BJ (cell line): ENCODE data around the gene OSBPL1A. TPM values are rescaled to one million over a fixed set of nuclear protein-coding genes. Genes with fewer than 3 reads are reported as not detected.

Experiments used
- CTCF ChIA-PET: fragments of 350-600 bp; formaldehyde crosslinking; extraction: SDS; loops from one replicate; lab custom pipeline; 2021; ENCODE audit warnings: antibody characterized with exemption, inconsistent platforms; lab: Yijun Ruan, JAX
- POLR2A ChIA-PET: fragments of 300-600 bp; sonication (Branson Sonifier 250); formaldehyde crosslinking; extraction: SDS; loops from one replicate; lab custom pipeline; 2021; ENCODE audit warnings: antibody characterized with exemption; lab: Charles Lee
- DNase-seq: peaks from one replicate; pipeline ENCODE4 v3.0.0-alpha.2; 2011; ENCODE audit warnings: low read depth
- H3K27me3 ChIP-seq: 2 replicates; pipeline ENCODE4 v1.6.0; 2011; ENCODE audit warnings: low read length; ENCODE audit not compliant: control insufficient read depth, insufficient read depth
- H3K36me3 ChIP-seq: 2 replicates; pipeline ENCODE4 v1.5.1; 2011; ENCODE audit warnings: low read length; ENCODE audit not compliant: control insufficient read depth, insufficient read depth
- H3K4me3 ChIP-seq: 2 replicates; pipeline ENCODE4 v1.5.1; 2011; ENCODE audit warnings: low read depth, mild to moderate bottlenecking, control low read depth, low read length
- polyA plus RNA-seq: library from polyadenylated mRNA; depleted of rRNA; stranded (reverse); fragments of >200 nt; gene quantifications from 2 replicates; pipeline ENCODE4 v1.2.3, GENCODE V29; 2011
- TF ChIP-seq, protein P1 (sequence below): IDR thresholded peaks from 2 replicates; pipeline ENCODE4 v1.5.1; 2011; ENCODE audit warnings: low read depth, mild to moderate bottlenecking, control low read depth, inconsistent platforms, low read length, moderate library complexity; ENCODE audit not compliant: insufficient read depth

OSBPL1A gene
- polyA plus RNA-seq, 1 experiment, result 20.1 TPM

DNA sequence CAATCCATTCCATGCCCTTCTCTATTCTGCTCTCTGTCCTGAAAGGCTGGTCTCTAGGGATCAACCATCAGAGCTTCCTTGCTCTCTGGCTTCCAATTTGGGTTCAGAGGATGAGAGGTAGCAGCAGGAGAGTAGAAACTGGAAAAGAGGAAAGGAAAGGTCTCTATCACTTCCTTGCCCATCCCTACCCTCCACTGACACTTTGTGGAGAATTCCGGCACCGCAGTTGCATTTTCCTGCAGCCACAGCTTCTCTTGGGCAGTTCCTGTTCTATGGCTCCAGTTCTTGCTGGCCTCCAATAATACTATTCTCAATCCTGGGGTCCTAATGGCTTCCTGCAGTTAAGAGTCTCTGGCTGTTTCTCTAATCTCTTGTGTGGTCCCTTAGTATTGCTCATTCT, 15.5 kb upstream of the OSBPL1A start:
- Histone ChIP-seq H3K27me3 (peaks cover 15% of the 10 kb centered on the region), H3K36me3 (no peaks in the 10 kb centered on the region), H3K4me3 (no peak overlapping the region)
- ChIA-PET POLR2A (no interaction called here), CTCF (interaction anchor here (0.6 to 6.6 kb wide), 10 partner anchors 9 to 267 kb away, joined by 3 to 81 read pairs (median 6); partner anchors contain the start of gene OSBPL1A)
- TF ChIP-seq, protein P1, sequence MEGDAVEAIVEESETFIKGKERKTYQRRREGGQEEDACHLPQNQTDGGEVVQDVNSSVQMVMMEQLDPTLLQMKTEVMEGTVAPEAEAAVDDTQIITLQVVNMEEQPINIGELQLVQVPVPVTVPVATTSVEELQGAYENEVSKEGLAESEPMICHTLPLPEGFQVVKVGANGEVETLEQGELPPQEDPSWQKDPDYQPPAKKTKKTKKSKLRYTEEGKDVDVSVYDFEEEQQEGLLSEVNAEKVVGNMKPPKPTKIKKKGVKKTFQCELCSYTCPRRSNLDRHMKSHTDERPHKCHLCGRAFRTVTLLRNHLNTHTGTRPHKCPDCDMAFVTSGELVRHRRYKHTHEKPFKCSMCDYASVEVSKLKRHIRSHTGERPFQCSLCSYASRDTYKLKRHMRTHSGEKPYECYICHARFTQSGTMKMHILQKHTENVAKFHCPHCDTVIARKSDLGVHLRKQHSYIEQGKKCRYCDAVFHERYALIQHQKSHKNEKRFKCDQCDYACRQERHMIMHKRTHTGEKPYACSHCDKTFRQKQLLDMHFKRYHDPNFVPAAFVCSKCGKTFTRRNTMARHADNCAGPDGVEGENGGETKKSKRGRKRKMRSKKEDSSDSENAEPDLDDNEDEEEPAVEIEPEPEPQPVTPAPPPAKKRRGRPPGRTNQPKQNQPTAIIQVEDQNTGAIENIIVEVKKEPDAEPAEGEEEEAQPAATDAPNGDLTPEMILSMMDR, result peak; percentile 51
- DNase-seq, result no peak

DNA sequence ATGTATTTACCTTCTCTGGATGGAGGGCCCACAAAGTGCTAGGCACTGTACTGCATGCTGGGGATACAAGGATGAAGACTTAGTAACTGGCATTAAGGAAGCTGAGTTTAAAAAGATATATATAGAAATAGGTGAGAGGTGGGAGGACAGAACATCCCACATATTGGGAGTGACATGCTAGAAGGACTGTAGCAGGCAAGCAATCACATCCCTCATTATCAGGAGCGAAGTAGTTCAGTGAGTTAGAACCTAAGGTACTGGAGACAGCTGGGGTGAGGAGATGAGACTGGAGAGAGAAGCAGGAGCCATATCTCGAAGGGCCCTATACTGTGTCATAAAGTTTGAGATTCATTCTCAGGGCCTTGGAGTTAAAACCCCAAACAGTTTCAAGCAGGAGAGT, 10.9 kb upstream of the OSBPL1A start:
- DNase-seq, result no peak
- Histone ChIP-seq H3K27me3 (peaks cover 7% of the 10 kb centered on the region), H3K4me3 (no peak overlapping the region), H3K36me3 (no peaks in the 10 kb centered on the region)
- TF ChIP-seq, protein P1, result no peak
- POLR2A ChIA-PET, result no interaction called here
- CTCF ChIA-PET, result no interaction called here

DNA sequence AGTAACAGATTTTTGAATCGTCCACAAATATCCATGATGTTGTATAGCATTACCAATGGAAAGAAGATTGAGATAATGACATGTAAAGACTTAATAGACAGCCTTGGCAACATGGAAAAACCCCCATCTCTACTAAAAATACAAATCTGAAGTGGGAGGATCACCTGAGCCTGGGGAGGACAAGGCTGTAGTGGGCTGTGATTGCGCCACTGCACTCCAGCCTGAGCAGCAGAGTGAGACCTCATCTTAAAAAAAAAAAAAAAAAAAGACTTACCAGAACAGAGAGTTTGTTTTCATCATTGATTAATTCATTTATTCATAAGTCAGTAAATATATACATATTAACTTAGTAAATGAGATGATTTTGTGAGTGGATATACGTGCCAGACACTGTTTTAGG, 7.0 kb upstream of the OSBPL1A start:
- CTCF ChIA-PET, result interaction anchor here (1.2 kb wide), 1 partner anchor 10 kb away, joined by 4 read pairs; no protein-coding TSS in a partner anchor
- POLR2A ChIA-PET, result no interaction called here
- TF ChIP-seq, protein P1, result no peak

DNA sequence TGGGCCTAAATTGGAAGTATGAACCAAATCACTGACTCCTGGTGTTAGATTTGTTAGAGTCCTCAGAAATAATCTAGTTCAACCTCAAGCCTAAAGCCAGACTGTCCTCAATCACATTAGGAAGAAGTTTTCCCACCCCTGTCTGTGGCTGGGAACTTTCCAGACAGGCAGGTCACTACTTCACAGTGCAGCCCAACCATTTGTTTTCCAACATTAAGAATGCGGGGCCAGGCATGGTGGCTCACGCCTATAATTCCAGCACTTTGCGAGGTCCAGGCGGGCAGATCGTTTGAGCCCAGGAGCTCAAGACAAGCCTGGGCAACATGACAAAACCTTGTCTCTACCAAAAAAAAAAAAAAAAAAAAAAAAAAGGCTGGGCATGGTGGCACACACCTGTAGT, 5.5 kb upstream of the OSBPL1A start:
- ChIA-PET POLR2A (no interaction called here), CTCF (no interaction called here)
- Histone ChIP-seq H3K36me3 (no peaks in the 10 kb centered on the region), H3K27me3 (peaks cover 3% of the 10 kb centered on the region), H3K4me3 (no peak overlapping the region)
- no peak for DNase-seq
- TF ChIP-seq, protein P1, result no peak

More for the DNA sequence above, 7.0 kb upstream of the OSBPL1A start:
- H3K4me3 ChIP-seq, result no peak overlapping the region
- H3K27me3 ChIP-seq, result peaks cover 7% of the 10 kb centered on the region
- DNase-seq, result no peak
- no peaks in the 10 kb centered on the region for H3K36me3 ChIP-seq

DNA sequence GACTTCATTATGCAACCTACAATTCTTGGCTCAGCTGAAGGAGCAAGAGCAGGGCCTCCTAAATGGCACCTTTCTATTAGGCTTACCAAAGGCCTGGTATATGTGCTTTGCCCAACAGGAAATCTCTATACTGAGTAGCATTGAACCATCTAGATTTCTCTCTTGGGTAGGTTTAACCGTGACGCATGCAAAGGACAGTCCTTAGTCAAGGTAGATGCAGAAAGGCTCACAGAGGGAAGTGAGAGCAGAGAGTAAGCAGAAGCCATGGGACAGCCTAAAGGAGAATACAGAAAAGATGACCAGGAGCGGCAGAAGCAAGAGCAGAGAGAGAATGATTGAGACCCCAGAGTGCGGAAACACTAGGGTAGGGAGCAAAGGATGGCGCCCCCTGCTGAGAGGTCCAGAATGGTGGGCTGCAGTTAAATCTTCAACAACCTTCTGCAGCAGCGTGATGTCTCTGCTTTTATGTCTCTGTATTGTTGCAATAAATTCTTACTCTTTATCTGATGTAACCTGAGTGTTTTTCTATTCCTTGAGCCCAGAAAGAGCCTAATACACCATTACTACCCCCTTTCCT, 4.7 kb upstream of the OSBPL1A start:
- Histone ChIP-seq H3K4me3 (no peak overlapping the region), H3K27me3 (peaks cover 3% of the 10 kb centered on the region), H3K36me3 (no peaks in the 10 kb centered on the region)
- ChIA-PET CTCF (no interaction called here), POLR2A (no interaction called here)
- DNase-seq, result no peak
- TF ChIP-seq, protein P1, result peak; percentile 30; the same call in 1 of the 2 replicates
